AG09309 (cell line): ENCODE measurements around the gene EEF2K.
"Not testable (repeated sequence)": the region's sequence is repeated elsewhere in the genome, so short reads cannot be mapped to it uniquely, and the experiment has no call there.

Experiments used
- DNase-seq: peaks from one replicate; pipeline ENCODE4 v3.0.0-alpha.2; 2010; ENCODE audit warnings: low read depth
- H3K4me3 ChIP-seq: 2 replicates; pipeline ENCODE4 v1.5.1; 2011; ENCODE audit warnings: mild to moderate bottlenecking, low read depth, low read length, moderate library complexity; ENCODE audit not compliant: control insufficient read depth
- CTCF ChIP-seq: IDR thresholded peaks from 2 replicates; pipeline ENCODE4 v1.5.1; 2011; ENCODE audit warnings: mild to moderate bottlenecking, low read depth, low read length, inconsistent platforms; ENCODE audit not compliant: insufficient read depth, control insufficient read depth; ENCODE audit errors: missing control alignments

EEF2K gene

GRCh38 chr16:22193063-22193411 lies 13.0 kb upstream of the EEF2K start:
- TF ChIP-seq CTCF, result no peak
- DNase-seq, result no peak
- no peak overlapping the region for H3K4me3 ChIP-seq

GRCh38 chr16:22194707-22195444 lies 11.2 kb upstream of the EEF2K start:
- no peak for DNase-seq
- no peak overlapping the region for H3K4me3 ChIP-seq
- no peak for TF ChIP-seq CTCF

GRCh38 chr16:22195445-22195694 lies 10.7 kb upstream of the EEF2K start:
- H3K4me3 ChIP-seq, result no peak overlapping the region
- TF ChIP-seq CTCF, result no peak
- DNase-seq, result no peak

GRCh38 chr16:22195695-22196558 lies 10.2 kb upstream of the EEF2K start:
- TF ChIP-seq CTCF, result peak; percentile 88
- H3K4me3 ChIP-seq, result peak overlapping the region; percentile 54
- peak; percentile 47 for DNase-seq

GRCh38 chr16:22196559-22197168 lies 9.4 kb upstream of the EEF2K start:
- not testable (repeated sequence) for DNase-seq, H3K4me3 ChIP-seq

- H3K4me3 ChIP-seq, result no peak overlapping the region
- no peak for DNase-seq
- peak; percentile 20 for TF ChIP-seq CTCF
Observed at GRCh38 chr16:22198547-22199293, 7.4 kb upstream of the EEF2K start.

- TF ChIP-seq CTCF, result no peak
- DNase-seq, result no peak
- no peak overlapping the region for H3K4me3 ChIP-seq
Observed at GRCh38 chr16:22202261-22202637, 3.8 kb upstream of the EEF2K start.
